ENCODE data around the gene WNT7B. TPM values are rescaled to one million over a fixed set of nuclear protein-coding genes. Genes with fewer than 3 reads are reported as not detected.
A peak's percentile ranks its signal among the peaks of the same experiment; 100 is the strongest.

Gene WNT7B
- total RNA-seq, 6 donors from 2014 or later, result 5.2 to 15.6 (median 8.8) TPM

DNA sequence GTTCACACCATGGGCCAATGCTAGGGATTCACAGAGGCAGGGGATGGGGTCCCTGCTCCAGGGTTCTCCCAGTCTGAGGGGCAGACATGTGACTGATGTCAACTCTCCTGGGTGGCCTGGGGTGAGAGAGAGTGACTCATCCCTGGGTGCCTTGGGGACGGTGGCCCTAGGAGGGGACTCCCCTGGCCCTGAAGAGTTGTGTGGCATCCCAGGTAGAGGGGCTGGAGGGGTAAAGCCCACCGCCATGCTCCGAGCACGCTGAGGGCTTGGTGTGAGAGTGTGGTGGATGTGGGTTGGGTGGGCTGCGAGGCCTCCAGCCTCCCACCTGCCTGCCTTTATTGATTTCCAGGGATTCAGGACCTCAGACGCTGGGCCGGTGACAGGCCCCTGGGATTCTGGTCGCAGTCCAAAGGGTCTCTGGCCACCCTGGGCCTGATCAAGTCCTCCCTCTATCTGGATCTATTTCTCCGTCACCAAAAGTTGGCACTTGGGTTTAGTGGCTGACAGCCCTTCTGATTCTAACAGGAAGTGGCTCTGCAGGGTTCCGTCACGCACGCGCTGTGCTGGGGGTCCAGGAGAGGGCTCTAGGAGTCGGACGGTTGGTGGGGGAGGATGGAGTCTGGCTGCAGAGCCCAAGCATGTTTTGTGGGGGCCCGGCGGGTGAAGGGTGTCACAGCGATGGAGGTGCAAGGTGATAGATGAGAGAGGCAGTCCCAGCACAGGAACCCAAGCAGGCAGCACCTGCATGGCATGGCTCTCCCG is 27.3 kb upstream of the WNT7B start:
- Histone ChIP-seq H3K4me3 (no peak overlapping the region), H3K27ac (no peak overlapping the region), H3K36me3 (no peaks in the 10 kb centered on the region), H3K4me1 (peaks cover 41 to 55% (median 47%) of the 10 kb centered on the region in 4 donors), H3K27me3 (no peaks in the 10 kb centered on the region), H3K9me3 (no peaks in the 10 kb centered on the region)
- ATAC-seq (ENCODE audit: low FRiP score in 2 of 2), result no peak
- no peak for DNase-seq
- TF ChIP-seq, protein P1, sequence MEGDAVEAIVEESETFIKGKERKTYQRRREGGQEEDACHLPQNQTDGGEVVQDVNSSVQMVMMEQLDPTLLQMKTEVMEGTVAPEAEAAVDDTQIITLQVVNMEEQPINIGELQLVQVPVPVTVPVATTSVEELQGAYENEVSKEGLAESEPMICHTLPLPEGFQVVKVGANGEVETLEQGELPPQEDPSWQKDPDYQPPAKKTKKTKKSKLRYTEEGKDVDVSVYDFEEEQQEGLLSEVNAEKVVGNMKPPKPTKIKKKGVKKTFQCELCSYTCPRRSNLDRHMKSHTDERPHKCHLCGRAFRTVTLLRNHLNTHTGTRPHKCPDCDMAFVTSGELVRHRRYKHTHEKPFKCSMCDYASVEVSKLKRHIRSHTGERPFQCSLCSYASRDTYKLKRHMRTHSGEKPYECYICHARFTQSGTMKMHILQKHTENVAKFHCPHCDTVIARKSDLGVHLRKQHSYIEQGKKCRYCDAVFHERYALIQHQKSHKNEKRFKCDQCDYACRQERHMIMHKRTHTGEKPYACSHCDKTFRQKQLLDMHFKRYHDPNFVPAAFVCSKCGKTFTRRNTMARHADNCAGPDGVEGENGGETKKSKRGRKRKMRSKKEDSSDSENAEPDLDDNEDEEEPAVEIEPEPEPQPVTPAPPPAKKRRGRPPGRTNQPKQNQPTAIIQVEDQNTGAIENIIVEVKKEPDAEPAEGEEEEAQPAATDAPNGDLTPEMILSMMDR (IDR thresholded peaks at IDR 0.05), result no peak
- no peak for TF ChIP-seq EP300 (IDR thresholded peaks at IDR 0.05)
- TF ChIP-seq POLR2A (IDR thresholded peaks at IDR 0.05), result no peak
- TF ChIP-seq POLR2AphosphoS5 (IDR thresholded peaks at IDR 0.05), result no peak
- WGBS, 2 donors, result 67 to 75% methylated on average over 15 to 19 of the region's 19 CpGs

DNA sequence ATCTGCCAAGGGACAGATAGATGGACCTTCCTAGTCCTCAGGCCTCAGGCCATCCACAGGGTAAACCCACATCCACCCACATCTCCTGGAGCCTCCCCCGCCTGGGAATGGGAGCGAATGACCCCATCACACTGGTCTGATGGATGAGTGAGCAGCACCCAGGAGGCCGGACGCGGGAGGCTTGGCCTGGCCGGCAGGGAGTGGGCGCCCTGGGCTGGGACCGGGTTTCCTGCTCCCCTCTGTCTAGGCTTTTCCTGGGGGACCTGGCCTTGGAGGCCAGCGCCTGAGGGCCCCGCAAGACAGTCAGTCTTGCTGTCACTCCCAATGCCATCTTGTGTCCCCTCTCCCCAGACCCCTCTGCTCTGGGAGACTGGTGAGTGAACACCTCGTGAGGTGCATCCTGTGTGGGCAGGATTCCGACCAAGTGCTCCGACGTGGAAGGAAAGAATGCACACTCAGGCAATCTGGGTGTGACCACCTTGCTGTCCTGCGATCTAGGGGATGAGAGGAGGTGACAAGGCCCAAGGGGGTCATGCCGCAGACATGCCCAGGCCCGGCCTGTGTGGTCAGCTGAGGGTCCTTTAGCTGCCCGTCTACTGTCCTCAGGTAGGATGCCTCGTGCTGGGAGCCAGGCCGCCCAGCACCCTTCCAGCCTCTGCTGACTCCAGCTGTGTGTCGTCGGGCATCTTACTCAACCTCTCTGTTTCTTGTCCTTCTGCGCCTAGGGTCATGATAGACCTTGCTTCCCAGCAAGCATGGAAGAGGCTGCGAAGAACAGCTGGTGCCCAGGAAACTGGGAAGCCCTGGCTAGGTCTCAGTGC is 26.5 kb upstream of the WNT7B start:
- no peak for ATAC-seq (ENCODE audit: low FRiP score in 2 of 2)
- 86 to 94% methylated on average over 13 to 16 of the region's 24 CpGs for WGBS, 2 donors
- peak overlapping the region in 1 of 4 donors; percentile 6 for H3K27ac ChIP-seq

DNA sequence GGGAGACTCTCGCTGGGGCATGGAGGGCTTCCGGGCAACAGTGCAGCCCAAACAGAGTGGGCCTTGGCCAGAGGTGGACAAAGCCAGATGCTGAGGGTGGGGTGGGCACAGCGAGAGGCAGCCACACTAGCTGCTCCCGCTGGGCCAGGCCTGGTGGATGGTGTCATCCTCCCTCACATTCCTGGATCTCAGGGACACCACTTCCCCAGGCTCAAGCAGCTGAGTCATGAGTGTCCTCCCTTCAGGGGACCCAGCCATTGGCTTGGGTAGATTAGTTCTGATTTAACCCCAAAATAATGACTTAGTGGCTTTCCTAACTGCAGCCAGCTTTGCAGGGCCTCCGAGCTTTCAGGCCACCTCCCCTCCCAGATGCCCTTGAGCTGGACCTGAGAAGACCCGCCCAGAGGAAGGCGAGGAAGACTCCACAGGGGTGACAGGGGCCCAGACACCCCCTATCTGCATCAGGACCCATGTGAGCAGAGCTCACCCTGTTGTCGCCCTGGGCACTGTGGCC is 25.9 kb upstream of the WNT7B start:
- WGBS, 2 donors, result 84 to 89% methylated on average over 6 to 8 of the region's 8 CpGs
- no peak for DNase-seq
- no peak overlapping the region for H3K4me3 ChIP-seq
- H3K36me3 ChIP-seq, result no peaks in the 10 kb centered on the region
- no peaks in the 10 kb centered on the region for H3K27me3 ChIP-seq
- peak overlapping the region in 1 of 4 donors; percentile 6 for H3K27ac ChIP-seq
- TF ChIP-seq, protein P1 (IDR thresholded peaks at IDR 0.05), result no peak
- TF ChIP-seq POLR2AphosphoS5 (IDR thresholded peaks at IDR 0.05) (no peak), POLR2A (IDR thresholded peaks at IDR 0.05) (no peak), EP300 (IDR thresholded peaks at IDR 0.05) (no peak)
- ATAC-seq (ENCODE audit: low FRiP score in 2 of 2), result no peak
- H3K9me3 ChIP-seq, result no peaks in the 10 kb centered on the region
- H3K4me1 ChIP-seq, result peaks cover 45 to 58% (median 52%) of the 10 kb centered on the region in 4 donors

More for the DNA sequence above, 26.5 kb upstream of the WNT7B start:
- no peak overlapping the region for H3K4me3 ChIP-seq
- H3K36me3 ChIP-seq, result no peaks in the 10 kb centered on the region
- H3K9me3 ChIP-seq, result no peaks in the 10 kb centered on the region
- TF ChIP-seq EP300 (IDR thresholded peaks at IDR 0.05), result no peak
- TF ChIP-seq, protein P1 (IDR thresholded peaks at IDR 0.05), result no peak
- TF ChIP-seq POLR2A (IDR thresholded peaks at IDR 0.05), result no peak
- H3K27me3 ChIP-seq, result no peaks in the 10 kb centered on the region
- no peak for DNase-seq
- H3K4me1 ChIP-seq, result peaks cover 45 to 58% (median 52%) of the 10 kb centered on the region in 4 donors

DNA sequence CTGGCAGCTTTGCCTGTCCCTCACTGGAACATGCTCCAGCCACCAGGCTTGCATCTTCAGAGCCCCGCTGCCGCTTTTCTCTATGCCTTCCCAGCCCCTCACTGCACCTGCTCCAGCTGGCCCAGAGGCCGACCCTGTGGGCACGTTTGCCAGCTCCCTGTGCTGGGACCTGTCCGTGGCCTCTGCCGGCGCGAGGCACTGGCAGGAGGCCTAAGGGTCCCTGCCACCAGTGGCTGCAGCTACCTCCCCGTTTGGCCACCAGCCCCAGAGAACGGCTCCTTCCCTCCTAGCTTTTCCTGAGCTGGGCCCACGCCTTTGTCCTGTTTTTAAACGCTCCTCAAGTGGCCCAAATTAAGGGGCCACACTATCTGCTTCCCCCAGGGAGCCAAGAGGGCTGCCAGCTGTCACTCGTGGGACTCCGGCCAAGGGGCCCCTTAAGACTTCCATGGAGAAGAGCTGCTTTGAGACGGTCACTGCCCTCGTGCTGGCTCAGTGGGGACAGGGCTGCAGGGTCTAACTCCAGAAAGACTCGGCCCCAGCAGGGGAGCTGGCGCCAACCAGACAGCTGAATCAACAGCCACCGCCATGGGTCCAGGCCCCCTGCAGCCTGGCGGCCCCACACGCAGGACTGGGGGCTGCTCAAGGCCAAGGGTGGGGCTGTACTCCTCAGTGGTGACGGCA is 24.6 kb upstream of the WNT7B start:
- TF ChIP-seq, protein P1 (IDR thresholded peaks at IDR 0.05), result no peak
- TF ChIP-seq POLR2A (IDR thresholded peaks at IDR 0.05), result no peak
- TF ChIP-seq EP300 (IDR thresholded peaks at IDR 0.05), result no peak
- TF ChIP-seq POLR2AphosphoS5 (IDR thresholded peaks at IDR 0.05), result no peak
- Histone ChIP-seq H3K27ac (peak overlapping the region; percentile 50 to 72 (median 66)), H3K36me3 (no peaks in the 10 kb centered on the region), H3K27me3 (no peaks in the 10 kb centered on the region), H3K4me1 (peaks cover 45 to 57% (median 51%) of the 10 kb centered on the region in 4 donors), H3K4me3 (no peak overlapping the region), H3K9me3 (no peaks in the 10 kb centered on the region)
- DNase-seq (no peak), ATAC-seq (ENCODE audit: low FRiP score in 2 of 2) (no peak)
- 27 to 55% methylated on average over 12 to 21 of the region's 22 CpGs for WGBS, 2 donors
